Cardiac muscle cell (in vitro differentiated cells and primary cell): ENCODE measurements around the gene ADAT3. TPM values are rescaled to one million over a fixed set of nuclear protein-coding genes. Genes with fewer than 3 reads are reported as not detected.
"Not testable (repeated sequence)": the region's sequence is repeated elsewhere in the genome, so short reads cannot be mapped to it uniquely, and the experiment has no call there.

Experiments used
- DNase-seq, 2 donors: peaks; one replicate each; pipeline versions ENCODE4 v3.0.0 to v3.0.0-alpha.2; 2010 to 2017; ENCODE audit warnings: low read depth in 1 of 2, low spot score in 1 of 2
- H3K27ac ChIP-seq: fragments of 200-600 bp; sonication (generic); 2 replicates; pipeline ENCODE4 v1.5.1; 2016
- H3K27me3 ChIP-seq: fragments of 200-600 bp; sonication (generic); 2 replicates; pipeline ENCODE4 v1.6.0; 2016; ENCODE audit warnings: control low read depth
- H3K36me3 ChIP-seq: fragments of 200-600 bp; sonication (generic); 2 replicates; pipeline ENCODE4 v1.5.1; 2016; ENCODE audit warnings: control low read depth
- H3K4me1 ChIP-seq: fragments of 200-600 bp; sonication (generic); 2 replicates; pipeline ENCODE4 v1.8.1; 2017; ENCODE audit warnings: low read depth, mild to moderate bottlenecking, mixed run types
- H3K4me3 ChIP-seq: fragments of 200-600 bp; sonication (generic); 2 replicates; pipeline ENCODE4 v1.5.1; 2016; ENCODE audit warnings: mild to moderate bottlenecking
- H3K9me3 ChIP-seq: fragments of 200-600 bp; sonication (generic); 2 replicates; pipeline ENCODE4 v1.5.1; 2017; ENCODE audit warnings: low read depth, mild to moderate bottlenecking, control low read depth
- polyA plus RNA-seq: library from polyadenylated mRNA; unstranded; fragments of >200 nt; fragmentation: Nextera tagmentation; extraction: Ambion mirVana; gene quantifications from 2 replicates; pipeline ENCODE4 v1.2.1, GENCODE V29; 2016
- total RNA-seq: library from RNA; depleted of rRNA; stranded (reverse); fragments of >200 nt; gene quantifications from 2 replicates; pipeline ENCODE4 v1.2.3, GENCODE V29; 2016
- TF ChIP-seq, protein P1 (sequence below): IDR thresholded peaks from 2 replicates; pipeline ENCODE4 v1.5.1; 2012; ENCODE audit warnings: low read depth, mild to moderate bottlenecking, low read length

The ADAT3 gene
- total and polyA plus RNA-seq, 2 experiments from 2014 or later = 11.2 to 14.3 TPM

GRCh38 chr19:1875646-1876495 is 29.3 kb upstream of the ADAT3 start:
- Histone ChIP-seq H3K36me3 (no peaks in the 10 kb centered on the region), H3K27ac (peak overlapping the region; percentile 93)
- TF ChIP-seq, protein P1, sequence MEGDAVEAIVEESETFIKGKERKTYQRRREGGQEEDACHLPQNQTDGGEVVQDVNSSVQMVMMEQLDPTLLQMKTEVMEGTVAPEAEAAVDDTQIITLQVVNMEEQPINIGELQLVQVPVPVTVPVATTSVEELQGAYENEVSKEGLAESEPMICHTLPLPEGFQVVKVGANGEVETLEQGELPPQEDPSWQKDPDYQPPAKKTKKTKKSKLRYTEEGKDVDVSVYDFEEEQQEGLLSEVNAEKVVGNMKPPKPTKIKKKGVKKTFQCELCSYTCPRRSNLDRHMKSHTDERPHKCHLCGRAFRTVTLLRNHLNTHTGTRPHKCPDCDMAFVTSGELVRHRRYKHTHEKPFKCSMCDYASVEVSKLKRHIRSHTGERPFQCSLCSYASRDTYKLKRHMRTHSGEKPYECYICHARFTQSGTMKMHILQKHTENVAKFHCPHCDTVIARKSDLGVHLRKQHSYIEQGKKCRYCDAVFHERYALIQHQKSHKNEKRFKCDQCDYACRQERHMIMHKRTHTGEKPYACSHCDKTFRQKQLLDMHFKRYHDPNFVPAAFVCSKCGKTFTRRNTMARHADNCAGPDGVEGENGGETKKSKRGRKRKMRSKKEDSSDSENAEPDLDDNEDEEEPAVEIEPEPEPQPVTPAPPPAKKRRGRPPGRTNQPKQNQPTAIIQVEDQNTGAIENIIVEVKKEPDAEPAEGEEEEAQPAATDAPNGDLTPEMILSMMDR = no peak

DNA sequence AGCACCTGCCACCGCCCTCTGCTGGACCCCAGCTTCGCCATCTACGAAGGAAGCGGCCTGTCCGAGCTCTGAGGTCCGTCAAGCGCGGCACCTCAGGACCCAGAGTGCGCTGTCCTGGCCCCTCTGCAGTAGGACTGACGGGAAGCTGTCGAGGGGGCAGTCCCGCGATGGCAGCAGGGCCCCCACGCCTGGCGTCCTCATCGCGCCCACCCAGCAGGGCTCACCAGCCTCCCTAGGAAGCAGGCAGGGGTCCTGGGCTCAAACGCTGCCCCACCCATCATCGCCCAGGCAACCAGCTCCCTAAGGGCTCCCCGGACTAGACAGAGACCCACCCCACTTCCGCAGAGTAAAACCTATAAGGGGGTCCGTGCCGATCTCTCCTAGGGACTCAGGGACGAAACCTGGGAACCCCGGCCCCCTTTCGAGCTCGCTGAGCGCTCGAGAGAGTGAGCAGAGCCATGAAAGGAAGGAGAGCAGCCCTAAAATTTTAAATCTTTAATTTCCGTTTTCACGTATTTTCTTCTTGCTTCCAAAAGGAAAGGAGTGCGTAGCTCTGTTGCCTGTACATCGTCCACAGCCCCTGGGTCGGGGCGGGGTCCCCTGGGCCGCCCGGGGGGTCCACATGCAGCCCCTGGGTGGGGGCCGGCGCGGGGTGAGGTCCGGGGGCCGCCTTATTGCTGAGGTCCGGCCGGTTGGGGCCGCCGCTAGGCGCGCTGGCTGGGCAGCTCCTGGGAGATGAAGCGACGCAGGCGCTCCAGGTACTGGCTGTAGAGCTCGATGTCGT is 28.5 kb upstream of the ADAT3 start:
- DNase-seq, H3K27me3 ChIP-seq, H3K36me3 ChIP-seq, H3K9me3 ChIP-seq: not testable (repeated sequence)
- Histone ChIP-seq H3K4me1 (peaks cover 16% of the 10 kb centered on the region), H3K27ac (peak overlapping the region; percentile 93), H3K4me3 (peak overlapping the region; percentile 94)
- TF ChIP-seq, protein P1 = peak; percentile 14

More at GRCh38 chr19:1875646-1876495, 29.3 kb upstream of the ADAT3 start:
- Histone ChIP-seq H3K4me1 (peaks cover 16% of the 10 kb centered on the region), H3K4me3 (peak overlapping the region; percentile 94), H3K9me3 (no peaks in the 10 kb centered on the region), H3K27me3 (no peaks in the 10 kb centered on the region)
- DNase-seq = peak; percentile 93 to 96

- not testable (repeated sequence) for H3K9me3 ChIP-seq, H3K4me3 ChIP-seq, H3K36me3 ChIP-seq, DNase-seq, H3K27me3 ChIP-seq, H3K27ac ChIP-seq
- peaks cover 22% of the 10 kb centered on the region for H3K4me1 ChIP-seq
Measured at GRCh38 chr19:1877280-1877660, 27.9 kb upstream of the ADAT3 start.

DNA sequence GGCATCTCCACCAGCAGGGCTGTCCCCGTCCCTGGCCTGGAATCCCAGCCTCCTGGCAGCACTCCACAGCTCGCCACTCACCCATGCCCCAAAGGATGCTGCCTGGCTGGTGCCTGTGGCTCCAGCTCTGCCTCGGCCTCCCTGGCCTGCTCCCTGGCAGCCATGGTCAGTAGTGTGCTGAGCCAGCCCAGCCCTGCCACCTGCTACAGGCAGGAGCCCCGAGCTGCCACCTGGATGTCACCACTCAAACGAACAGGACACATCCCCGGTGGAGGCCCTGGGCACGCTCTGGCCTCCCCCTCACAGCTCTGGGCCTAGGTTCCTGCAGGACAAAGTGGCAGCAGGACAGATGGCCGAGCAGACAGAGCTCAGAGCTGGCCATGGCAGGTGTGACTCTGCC is 26.6 kb upstream of the ADAT3 start:
- peaks cover 30% of the 10 kb centered on the region for H3K4me1 ChIP-seq
- not testable (repeated sequence) for H3K4me3 ChIP-seq, H3K9me3 ChIP-seq, H3K36me3 ChIP-seq, DNase-seq, H3K27me3 ChIP-seq, H3K27ac ChIP-seq

DNA sequence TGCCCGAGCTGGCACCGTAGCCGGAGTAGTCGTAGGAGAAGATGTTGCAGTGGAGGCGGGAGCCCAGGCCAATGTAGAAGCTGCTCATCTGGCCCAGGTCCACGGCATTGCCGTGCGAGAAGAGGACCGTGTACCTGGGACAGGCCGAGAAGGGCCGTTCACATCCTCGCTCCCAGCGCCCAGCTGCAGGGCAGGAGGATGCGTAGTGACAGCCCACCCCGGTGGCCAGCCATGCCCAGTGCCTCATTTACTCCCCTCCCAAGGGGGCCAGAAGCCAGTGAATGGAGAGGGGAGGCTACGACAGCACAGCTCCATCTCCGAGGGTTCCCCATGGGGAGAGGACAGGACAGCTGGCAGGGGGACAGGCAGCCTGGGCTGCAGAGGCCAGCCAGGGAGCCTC is 25.2 kb upstream of the ADAT3 start:
- not testable (repeated sequence) for H3K9me3 ChIP-seq, H3K36me3 ChIP-seq, H3K27me3 ChIP-seq, H3K27ac ChIP-seq, DNase-seq, H3K4me3 ChIP-seq
- H3K4me1 ChIP-seq = peaks cover 25% of the 10 kb centered on the region

DNA sequence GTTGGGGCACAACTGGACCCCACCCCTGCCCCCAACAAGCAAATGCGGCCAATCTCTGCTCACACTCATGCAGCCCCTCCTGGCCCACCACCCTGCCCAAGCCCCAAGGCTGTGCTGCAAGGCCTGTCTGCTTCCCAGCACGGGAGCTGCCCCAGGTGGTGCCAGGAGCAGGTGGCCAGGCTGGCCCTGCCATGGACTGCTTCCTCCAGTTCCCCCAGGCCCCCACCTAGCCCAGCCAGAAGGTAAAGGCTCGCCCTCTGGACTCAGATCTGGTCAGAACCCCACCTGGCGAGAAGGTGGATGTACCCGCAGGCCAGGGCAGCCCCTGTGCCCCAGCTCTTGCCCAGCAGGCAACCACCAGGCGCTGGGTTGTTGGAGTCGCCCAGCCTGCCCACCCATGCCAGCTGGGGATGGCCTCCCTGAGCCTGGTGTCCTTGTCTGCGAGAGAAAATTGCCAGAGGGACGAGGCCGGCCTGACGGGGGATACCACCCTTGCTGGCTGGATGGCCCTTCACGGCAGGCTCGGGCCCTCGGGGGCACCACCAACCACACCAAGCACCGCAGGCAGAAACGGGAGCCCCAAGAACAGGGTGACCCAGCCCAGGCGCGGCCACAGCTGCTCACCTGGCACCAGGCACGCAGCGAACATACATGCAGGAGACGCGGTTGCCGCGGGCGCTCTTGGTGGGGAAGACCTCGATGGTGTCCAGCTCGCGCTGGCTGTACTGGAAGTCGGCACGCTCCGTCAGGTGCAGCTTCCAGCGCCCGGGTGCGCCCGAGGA is 24.4 kb upstream of the ADAT3 start:
- Histone ChIP-seq H3K4me1 (peaks cover 25% of the 10 kb centered on the region), H3K27ac (no peak overlapping the region), H3K9me3 (no peaks in the 10 kb centered on the region), H3K36me3 (no peaks in the 10 kb centered on the region), H3K4me3 (no peak overlapping the region), H3K27me3 (no peaks in the 10 kb centered on the region)
- no peak for DNase-seq
- TF ChIP-seq, protein P1 = no peak

- peaks cover 21% of the 10 kb centered on the region for H3K4me1 ChIP-seq
- H3K27ac ChIP-seq, H3K4me3 ChIP-seq, DNase-seq, H3K36me3 ChIP-seq, H3K9me3 ChIP-seq, H3K27me3 ChIP-seq: not testable (repeated sequence)
Measured at GRCh38 chr19:1881393-1882088, 23.7 kb upstream of the ADAT3 start.
